Stimulated activated CD8-positive, alpha-beta memory T cell treated with anti-CD3 and anti-CD28 coated beads, Interleukin-2, amount 100 ng/mL, for 1 hour (primary cell): Measurements from ENCODE around the gene TTC7B.
"Not testable (repeated sequence)": the region's sequence is repeated elsewhere in the genome, so short reads cannot be mapped to it uniquely, and the experiment has no call there.

Experiments
- DNase-seq, 2 donors: peaks; one replicate each; pipeline ENCODE4 v3.0.0-alpha.2; 2020; ENCODE audit warnings: low read depth in 2 of 2

The TTC7B gene

GRCh38 chr14:90525353-90526028, 290.7 kb downstream of the TTC7B start:
- not testable (repeated sequence) for DNase-seq

DNA sequence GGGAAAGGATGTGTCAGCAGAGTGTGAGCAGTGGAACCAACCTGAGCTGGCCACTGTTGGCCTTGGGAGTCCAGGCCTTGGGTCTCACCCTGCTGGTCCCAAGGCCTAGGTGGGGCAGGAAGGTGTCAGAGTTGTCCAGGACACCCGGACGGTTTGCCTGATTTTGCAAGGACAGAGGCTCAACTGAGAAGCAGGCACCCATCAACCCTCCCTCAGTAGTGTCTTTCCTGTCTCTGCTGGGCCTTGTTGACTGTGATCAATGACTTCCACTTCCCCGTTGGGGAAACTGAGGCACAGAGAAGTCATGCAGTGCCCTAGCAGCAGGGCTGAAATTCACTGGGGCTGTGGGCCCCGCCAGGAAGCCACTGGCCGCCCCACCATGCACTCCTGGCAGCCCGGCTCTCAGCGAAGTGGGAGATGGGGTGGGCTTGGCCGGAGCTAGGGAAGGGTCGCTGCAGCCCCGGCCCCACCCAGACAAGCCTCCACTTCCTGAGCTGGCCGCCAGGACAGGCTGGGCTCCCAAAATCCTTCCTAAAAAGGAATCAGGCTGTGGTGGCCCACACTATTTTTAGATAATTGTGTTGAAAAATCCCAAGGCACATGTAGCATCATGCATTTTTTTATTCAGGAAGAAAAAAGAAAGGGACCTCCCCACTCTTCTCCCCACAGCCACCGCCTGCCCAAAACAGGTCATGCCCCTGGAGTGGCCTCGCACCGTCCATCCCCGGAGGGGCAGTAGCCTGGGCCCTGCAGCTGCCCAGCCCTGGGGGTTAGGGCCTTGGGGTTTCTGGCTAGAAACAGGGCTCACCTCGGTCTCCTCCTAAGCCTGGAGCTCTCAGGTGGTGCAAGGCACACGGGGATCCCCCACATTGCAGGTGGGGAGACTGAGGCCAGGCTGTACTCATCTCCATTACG, 292.0 kb downstream of the TTC7B start:
- DNase-seq: no peak

- no peak for DNase-seq
These were observed 292.7 kb downstream of the TTC7B start for GRCh38 chr14:90523544-90523943.

GRCh38 chr14:90522571-90523191, 293.5 kb downstream of the TTC7B start:
- no peak for DNase-seq

- no peak for DNase-seq
These were observed 294.2 kb downstream of the TTC7B start for GRCh38 chr14:90521930-90522483.

GRCh38 chr14:90521084-90521929, 294.9 kb downstream of the TTC7B start:
- no peak for DNase-seq

DNA sequence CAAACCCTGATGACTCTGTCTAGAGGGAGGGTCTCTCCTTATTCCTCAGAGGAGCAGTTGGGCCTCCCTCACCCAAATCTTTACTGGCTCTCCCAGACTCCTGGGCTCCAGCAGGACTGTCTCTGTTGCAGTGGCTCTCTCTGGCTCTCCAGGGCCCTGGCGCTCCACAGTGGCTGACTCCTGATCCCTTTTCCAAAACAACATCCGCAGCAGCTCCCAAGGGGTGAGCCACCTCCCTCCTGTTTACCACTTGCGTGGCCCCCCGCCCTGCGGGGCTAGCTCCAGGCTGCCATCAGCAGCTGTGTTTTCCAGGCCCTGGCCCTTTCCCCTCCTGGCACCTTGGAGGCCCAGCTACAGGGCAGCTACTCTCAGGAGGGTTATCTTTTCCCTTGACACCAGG, 295.9 kb downstream of the TTC7B start:
- DNase-seq: no peak

DNA sequence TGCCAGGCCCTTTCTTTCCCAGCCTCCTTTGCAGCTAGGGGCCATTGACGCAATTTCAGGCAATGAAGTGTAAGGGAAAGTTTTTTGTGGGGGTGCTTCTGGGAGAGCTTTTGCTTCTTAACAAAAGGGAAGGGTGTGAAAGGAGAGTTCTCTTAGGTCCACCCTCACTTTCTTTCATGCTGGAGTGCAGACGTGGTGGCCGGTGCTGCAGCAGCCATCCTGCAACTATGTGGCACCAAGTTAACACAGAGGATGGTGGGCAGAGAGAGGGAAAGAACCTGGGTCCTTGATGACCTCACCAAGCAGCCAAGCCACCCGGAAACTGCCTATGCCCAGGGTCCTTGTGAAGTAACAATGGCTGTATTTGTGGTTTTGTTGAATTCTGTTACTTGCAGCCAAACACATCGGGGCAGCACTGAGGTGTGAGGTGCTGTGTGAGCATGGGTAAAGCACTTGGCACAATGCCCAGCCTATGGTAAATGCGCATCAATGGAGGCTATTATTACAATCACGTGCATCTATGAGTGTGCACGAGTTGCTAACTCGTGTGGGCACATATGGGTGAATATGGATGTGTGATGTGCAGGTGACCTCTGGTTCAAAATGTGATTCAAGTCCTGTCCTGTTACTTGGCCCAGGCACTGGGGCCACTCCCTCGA, 296.8 kb downstream of the TTC7B start:
- DNase-seq: no peak

- peak in 1 of 2 donors; percentile 21 for DNase-seq
These were observed 297.3 kb downstream of the TTC7B start for GRCh38 chr14:90518941-90519256.

- DNase-seq: no peak
These were observed 297.9 kb downstream of the TTC7B start for GRCh38 chr14:90518069-90518940.

DNA sequence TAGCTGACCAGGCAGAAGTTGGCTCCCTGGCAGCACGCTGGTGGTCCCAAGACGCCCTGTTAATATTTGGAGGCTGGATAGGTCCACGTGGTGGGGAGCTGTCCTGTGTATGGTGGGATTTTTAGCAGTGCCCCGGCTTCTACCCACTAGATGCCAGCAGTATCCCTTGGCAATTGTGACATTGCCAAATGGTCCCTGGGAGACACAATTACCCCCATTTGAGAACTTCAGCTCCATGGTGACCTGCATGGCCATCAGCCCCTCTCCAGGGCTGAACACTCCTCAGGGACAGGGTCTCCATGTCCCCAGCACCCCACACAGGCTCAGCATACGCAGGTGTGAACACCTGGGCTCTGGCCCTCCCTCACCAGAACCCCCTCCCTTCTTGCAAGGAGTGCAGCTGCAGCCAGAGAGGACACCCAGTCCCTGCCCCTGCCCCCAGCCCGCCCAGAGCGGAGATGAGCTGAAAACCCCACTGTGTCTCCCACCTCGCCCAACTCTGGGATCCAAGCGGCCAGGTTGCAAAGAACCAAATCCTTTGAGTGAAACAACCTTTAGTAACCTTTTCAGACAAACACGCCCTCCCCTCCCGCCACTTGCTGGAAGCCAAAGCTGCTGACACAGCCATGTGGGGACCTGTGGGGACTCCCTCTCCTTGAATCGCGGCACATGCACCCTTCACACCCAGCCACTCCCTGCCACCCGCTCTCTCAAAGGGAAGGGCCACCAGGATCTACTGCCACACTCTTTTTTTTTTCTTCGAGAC, 299.0 kb downstream of the TTC7B start:
- DNase-seq: no peak

DNA sequence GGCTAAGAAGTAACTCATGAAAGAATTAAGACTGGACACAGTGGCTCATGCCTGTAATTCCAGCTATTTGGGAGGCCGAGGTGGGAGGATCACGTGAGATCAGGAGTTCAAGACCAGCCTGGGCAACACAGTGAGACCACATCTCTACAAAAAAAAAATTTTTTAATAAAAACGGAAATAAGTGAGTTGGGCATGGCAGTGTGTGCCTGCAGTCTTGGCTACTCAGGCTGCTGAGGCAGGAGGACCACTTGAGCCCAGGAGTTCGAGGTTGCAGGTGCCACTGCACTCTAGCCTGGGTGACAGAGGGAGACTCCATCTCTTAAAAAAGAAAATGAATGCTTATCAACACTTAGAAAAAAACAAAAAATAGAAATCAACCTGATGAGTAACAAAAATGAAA, 301.7 kb downstream of the TTC7B start:
- no peak for DNase-seq

DNA sequence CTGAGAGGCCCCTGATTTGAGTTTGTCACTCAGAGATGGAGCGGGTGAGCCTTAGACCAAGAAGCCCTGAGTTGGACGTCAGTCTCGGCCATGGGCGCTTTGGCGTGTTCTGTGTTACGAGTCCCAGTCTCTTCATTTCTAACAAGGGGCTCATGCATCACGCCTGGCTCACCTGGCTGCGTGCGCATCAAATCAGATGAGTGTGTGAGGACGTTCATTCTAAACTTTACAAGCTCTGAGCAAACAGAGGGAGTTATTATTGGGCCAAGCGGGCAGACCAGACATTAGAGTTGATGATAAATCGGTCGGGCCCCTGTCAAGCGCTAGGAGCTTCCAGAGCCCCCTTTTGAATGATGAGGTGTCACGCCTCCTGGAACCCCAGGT, 302.2 kb downstream of the TTC7B start:
- DNase-seq: no peak

- DNase-seq: no peak
These were observed 302.8 kb downstream of the TTC7B start for GRCh38 chr14:90513161-90514014.

- no peak for DNase-seq
These were observed 303.8 kb downstream of the TTC7B start for GRCh38 chr14:90512329-90512991.

GRCh38 chr14:90511795-90512328, 304.4 kb downstream of the TTC7B start:
- no peak for DNase-seq

- DNase-seq: no peak
These were observed 305.0 kb downstream of the TTC7B start for GRCh38 chr14:90511252-90511651.

DNA sequence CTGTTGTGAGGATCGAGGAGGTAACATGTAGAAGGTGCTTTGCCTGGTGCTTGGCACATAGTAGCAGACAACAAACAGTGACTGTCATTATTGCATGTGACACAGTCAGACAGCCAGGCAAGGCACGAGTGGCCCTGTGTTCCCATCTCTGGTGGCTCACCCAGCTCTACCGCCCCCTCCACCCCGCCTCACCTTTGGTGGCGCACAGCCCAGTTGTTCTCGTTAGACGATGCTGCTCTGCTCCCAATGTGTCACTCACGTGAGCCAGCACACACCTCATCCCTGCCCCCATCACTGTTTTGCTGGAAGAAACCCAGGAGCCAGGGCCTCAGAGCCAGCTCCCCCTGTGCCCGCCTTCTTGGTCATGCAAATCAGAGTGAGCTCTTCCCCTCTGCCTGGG, 306.1 kb downstream of the TTC7B start:
- DNase-seq: no peak
